ENCODE data around the gene PCBD2. TPM values are rescaled to one million over a fixed set of nuclear protein-coding genes. Genes with fewer than 3 reads are reported as not detected.

Gene PCBD2
- polyA plus RNA-seq, 2 of the 4 experiments (the other 2 are of a cell fraction): 9.5 to 13.6 TPM

DNA sequence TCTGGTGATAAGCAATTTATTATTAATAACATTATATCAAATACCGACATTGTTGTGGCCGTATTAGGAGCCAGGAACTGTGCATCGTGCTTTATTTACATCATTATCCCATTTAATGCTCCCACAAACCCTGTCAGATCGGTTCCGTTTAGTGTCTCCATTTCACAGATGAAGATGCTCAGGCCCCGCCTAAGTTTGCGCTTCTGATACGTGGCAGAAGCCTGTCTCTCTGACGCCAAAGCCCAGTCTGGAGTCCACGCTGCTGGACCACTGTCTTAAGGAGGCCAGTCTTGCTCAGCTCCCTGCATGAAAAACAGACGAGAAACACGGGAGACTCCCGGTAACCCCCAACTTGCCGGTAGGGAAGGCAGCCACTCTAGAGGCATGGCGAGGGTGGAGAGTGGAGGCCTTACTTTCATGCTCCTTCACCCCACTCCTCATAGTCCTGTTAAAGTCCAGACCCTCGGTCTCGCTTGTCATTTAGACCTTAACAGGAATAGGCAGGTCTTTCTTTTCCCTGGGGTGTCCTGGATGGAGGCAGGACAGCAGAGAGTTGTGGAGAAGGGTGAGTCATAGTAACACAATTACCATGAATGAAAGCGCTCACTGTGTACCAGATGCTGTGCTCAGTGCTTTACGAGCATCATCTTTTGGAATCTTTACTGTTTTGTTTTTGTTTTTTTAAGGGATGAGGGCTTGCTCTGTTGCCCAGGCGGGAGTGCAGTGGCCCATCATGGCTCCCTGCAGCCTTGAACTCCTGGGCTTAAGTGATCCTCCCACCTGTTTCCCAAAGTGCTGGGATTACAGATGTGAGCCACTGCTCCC, 29.9 kb upstream of the PCBD2 start:
- FAIRE-seq (no peak), ATAC-seq (peak; percentile 77 to 80), DNase-seq (ENCODE audit: low read depth in 1 of 2, low spot score in 1 of 2) (peak; percentile 51 to 75)
- Histone ChIP-seq H3K4me1 (peaks cover 10% of the 10 kb centered on the region; the same call in 2 of the 3 replicates), H3K4me2 (peak overlapping the region; percentile 92), H3K9me3 (no peaks in the 10 kb centered on the region), H3K4me3 (peak overlapping the region; percentile 78), H3K27ac (peak overlapping the region; percentile 95 to 96)
- ChIA-PET POLR2A (interaction anchor here (0.6 to 2.2 kb wide), 4 partner anchors 17 to 98 kb away, joined by 3 to 20 read pairs (median 9); partner anchors contain the start of genes C5orf24 and PCBD2), CTCF (interaction anchor here (1.1 kb wide), 1 partner anchor 132 kb away, joined by 3 read pairs; no protein-coding TSS in a partner anchor)
- WGBS (ENCODE audit: missing lambda C conversion rate): 10% methylated on average over 20 of the region's 20 CpGs
- no peak for TF ChIP-seq MAFK (IDR thresholded peaks at IDR 0.05; ENCODE audit: partially characterized antibody)
- no peak for TF ChIP-seq TFCP2L1 (CRISPR knock-in tag; IDR thresholded peaks at IDR 0.05)
- TF ChIP-seq ZC3H11A (IDR thresholded peaks at IDR 0.05): no peak
- TF ChIP-seq, protein P1, sequence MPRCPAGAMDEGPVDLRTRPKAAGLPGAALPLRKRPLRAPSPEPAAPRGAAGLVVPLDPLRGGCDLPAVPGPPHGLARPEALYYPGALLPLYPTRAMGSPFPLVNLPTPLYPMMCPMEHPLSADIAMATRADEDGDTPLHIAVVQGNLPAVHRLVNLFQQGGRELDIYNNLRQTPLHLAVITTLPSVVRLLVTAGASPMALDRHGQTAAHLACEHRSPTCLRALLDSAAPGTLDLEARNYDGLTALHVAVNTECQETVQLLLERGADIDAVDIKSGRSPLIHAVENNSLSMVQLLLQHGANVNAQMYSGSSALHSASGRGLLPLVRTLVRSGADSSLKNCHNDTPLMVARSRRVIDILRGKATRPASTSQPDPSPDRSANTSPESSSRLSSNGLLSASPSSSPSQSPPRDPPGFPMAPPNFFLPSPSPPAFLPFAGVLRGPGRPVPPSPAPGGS (IDR thresholded peaks at IDR 0.05): no peak
- no peak for TF ChIP-seq NPAS2 (CRISPR knock-in tag; IDR thresholded peaks at IDR 0.05; ENCODE audit: borderline replicate concordance)
- TF ChIP-seq SREBF2 (IDR thresholded peaks at IDR 0.05): no peak
- TF ChIP-seq TP53 (CRISPR knock-in tag; IDR thresholded peaks at IDR 0.05): 0 out of 2 replicates have a peak, but pooled peaks have one; percentile 34
- no peak for TF ChIP-seq RARB (CRISPR knock-in tag; IDR thresholded peaks at IDR 0.05)
- TF ChIP-seq CHD4 (IDR thresholded peaks at IDR 0.05; ENCODE audit: borderline replicate concordance): no peak
- TF ChIP-seq, protein P2, sequence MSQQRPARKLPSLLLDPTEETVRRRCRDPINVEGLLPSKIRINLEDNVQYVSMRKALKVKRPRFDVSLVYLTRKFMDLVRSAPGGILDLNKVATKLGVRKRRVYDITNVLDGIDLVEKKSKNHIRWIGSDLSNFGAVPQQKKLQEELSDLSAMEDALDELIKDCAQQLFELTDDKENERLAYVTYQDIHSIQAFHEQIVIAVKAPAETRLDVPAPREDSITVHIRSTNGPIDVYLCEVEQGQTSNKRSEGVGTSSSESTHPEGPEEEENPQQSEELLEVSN (IDR thresholded peaks at IDR 0.05; ENCODE audit: borderline replicate concordance, low read depth): no peak
- TF ChIP-seq FOSL2 (IDR thresholded peaks at IDR 0.05): no peak
- TF ChIP-seq FOSL2 (CRISPR knock-in tag; IDR thresholded peaks at IDR 0.05): peak; percentile 67
- peak; percentile 2; the same call in 1 of the 2 replicates for TF ChIP-seq PHF8 (IDR thresholded peaks at IDR 0.05; ENCODE audit: borderline replicate concordance, low read depth)
- no peak for TF ChIP-seq CHD2 (IDR thresholded peaks at IDR 0.05; ENCODE audit: low read length, partially characterized antibody)
- TF ChIP-seq POLR2AphosphoS2 (conservative IDR thresholded peaks at IDR 0.05; ENCODE audit: low read length): no peak
- peak; percentile 35 for TF ChIP-seq POLR2A (IDR thresholded peaks at IDR 0.05; ENCODE audit: low read length)

DNA sequence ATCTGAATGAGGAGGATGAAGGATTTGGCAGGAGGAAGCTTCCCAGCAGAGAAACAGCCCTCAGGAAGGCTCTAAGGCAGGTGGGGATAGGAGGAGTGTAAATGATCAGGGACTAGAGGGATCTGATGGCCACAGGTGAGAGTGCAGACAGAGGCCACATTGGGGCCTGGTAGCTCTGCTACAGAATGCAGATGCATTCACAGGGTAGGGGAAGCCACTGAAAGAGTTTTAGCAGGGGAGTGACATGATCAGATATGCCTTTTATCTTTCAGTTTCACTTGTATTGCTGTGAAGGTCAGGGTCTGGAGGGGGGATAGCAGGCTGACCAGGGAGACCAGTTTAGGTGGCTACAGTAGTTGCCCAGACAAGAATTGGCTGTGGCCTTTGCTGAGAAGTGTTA, 27.8 kb upstream of the PCBD2 start:
- H3K4me3 ChIP-seq: no peak overlapping the region
- CTCF ChIA-PET: interaction anchor here (0.9 to 1.1 kb wide), 3 partner anchors 9 to 119 kb away, joined by 3 to 4 read pairs (median 3); partner anchors contain the start of gene PCBD2
- POLR2A ChIA-PET: interaction anchor here (0.6 to 1.5 kb wide), 2 partner anchors 32 to 41 kb away, joined by 4 to 7 read pairs; partner anchors contain the start of gene C5orf24
- H3K4me2 ChIP-seq: no peak overlapping the region
- no peaks in the 10 kb centered on the region for H3K9me3 ChIP-seq
- no peak for FAIRE-seq
- no peak for TF ChIP-seq NFE2L2 (conservative IDR thresholded peaks at IDR 0.05; ENCODE audit: low read length)
- no peak for TF ChIP-seq RAD21 (conservative IDR thresholded peaks at IDR 0.05 in 1 of 2, IDR thresholded peaks at IDR 0.05 in 1 of 2)
- no peak for TF ChIP-seq HOXB5 (CRISPR knock-in tag; IDR thresholded peaks at IDR 0.05)
- TF ChIP-seq CHD4 (IDR thresholded peaks at IDR 0.05; ENCODE audit: borderline replicate concordance): no peak
- no peak for TF ChIP-seq TP53 (CRISPR knock-in tag; IDR thresholded peaks at IDR 0.05)
- TF ChIP-seq RCOR1 (IDR thresholded peaks at IDR 0.05; ENCODE audit: low read depth, low read length): no peak
- TF ChIP-seq FOXS1 (CRISPR knock-in tag; IDR thresholded peaks at IDR 0.05): no peak
- ATAC-seq: no peak
- peaks cover 10% of the 10 kb centered on the region; the same call in 2 of the 3 replicates for H3K4me1 ChIP-seq
- DNase-seq (ENCODE audit: low read depth in 1 of 2, low spot score in 1 of 2): no peak
- H3K27ac ChIP-seq: no peak overlapping the region

DNA sequence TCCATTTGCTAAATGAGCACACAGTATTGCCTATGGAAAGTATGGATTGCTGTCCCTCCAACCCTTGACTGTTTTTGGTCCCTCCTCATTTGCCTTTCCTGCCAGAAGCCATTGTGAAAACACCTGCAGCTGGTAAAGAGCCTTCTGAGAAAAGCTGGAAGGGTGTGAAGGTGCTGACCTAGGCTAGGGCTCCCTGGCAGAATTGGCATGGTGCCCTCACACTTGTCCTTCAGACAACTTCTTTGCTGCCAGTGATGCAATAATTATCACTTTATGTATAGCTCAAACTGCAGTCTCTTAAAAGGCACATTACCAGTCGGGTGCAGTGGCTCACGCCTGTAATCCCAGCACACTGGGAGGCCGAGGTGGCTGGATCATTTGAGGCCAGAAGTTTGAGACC, 26.5 kb upstream of the PCBD2 start:
- ChIA-PET POLR2A (no interaction called here), CTCF (interaction anchor here (1.2 to 3.2 kb wide), 2 partner anchors 18 to 26 kb away, joined by 3 to 13 read pairs; partner anchors contain the start of gene PCBD2)
- Histone ChIP-seq H3K9me3 (no peaks in the 10 kb centered on the region), H3K4me1 (peaks cover 10% of the 10 kb centered on the region; the same call in 2 of the 3 replicates), H3K4me3 (no peak overlapping the region), H3K27ac (no peak overlapping the region), H3K4me2 (no peak overlapping the region)
- DNase-seq (ENCODE audit: low read depth in 1 of 2, low spot score in 1 of 2): no peak
- ATAC-seq: no peak
- no peak for TF ChIP-seq EHF (CRISPR knock-in tag; IDR thresholded peaks at IDR 0.05)
- TF ChIP-seq EP300 (IDR thresholded peaks at IDR 0.05): no peak
- no peak for TF ChIP-seq BHLHE40 (IDR thresholded peaks at IDR 0.05; ENCODE audit: low read depth, low read length)
- TF ChIP-seq, protein P1 (IDR thresholded peaks at IDR 0.05): no peak
- TF ChIP-seq, protein P3, sequence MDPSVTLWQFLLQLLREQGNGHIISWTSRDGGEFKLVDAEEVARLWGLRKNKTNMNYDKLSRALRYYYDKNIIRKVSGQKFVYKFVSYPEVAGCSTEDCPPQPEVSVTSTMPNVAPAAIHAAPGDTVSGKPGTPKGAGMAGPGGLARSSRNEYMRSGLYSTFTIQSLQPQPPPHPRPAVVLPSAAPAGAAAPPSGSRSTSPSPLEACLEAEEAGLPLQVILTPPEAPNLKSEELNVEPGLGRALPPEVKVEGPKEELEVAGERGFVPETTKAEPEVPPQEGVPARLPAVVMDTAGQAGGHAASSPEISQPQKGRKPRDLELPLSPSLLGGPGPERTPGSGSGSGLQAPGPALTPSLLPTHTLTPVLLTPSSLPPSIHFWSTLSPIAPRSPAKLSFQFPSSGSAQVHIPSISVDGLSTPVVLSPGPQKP (IDR thresholded peaks at IDR 0.05; ENCODE audit: low read depth, low read length): no peak
- TF ChIP-seq ZC3H11A (IDR thresholded peaks at IDR 0.05): no peak
- no peak for TF ChIP-seq RCOR1 (IDR thresholded peaks at IDR 0.05; ENCODE audit: low read depth, low read length)
- no peak for TF ChIP-seq POLR2A (IDR thresholded peaks at IDR 0.05; ENCODE audit: low read length)
- TF ChIP-seq ZSCAN20 (CRISPR knock-in tag; IDR thresholded peaks at IDR 0.05): no peak
- 89% methylated on average over 3 of the region's 3 CpGs for WGBS (ENCODE audit: missing lambda C conversion rate)
- no peak for FAIRE-seq

All from A549 (cell line).